HPDE6-E6E7 (cell line): ENCODE results near the gene LIPH.

Experiments
- DNase-seq: peaks from one replicate; pipeline ENCODE4 v3.0.0; 2011; ENCODE audit warnings: missing footprints; ENCODE audit errors: extremely low spot score

The LIPH gene

DNA sequence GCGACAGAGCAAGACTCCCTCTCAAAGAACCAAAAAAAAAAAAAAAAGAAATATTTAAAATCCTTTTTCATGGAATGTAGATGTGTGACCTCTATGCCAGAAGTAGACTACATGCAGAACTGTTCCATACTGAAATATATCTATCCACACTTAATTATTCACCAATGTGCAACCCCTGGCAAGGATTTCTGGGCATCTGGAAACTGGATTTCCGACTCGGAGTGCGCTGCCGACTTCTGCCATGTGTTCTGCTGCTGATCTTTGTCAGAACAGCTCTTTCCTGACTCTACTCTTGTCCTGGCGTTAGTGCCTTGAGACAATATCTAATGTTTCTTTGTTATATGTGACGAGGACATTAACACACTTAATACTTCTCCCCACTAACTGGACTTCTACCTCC, 11.7 kb downstream of the LIPH start:
- no peak for DNase-seq

DNA sequence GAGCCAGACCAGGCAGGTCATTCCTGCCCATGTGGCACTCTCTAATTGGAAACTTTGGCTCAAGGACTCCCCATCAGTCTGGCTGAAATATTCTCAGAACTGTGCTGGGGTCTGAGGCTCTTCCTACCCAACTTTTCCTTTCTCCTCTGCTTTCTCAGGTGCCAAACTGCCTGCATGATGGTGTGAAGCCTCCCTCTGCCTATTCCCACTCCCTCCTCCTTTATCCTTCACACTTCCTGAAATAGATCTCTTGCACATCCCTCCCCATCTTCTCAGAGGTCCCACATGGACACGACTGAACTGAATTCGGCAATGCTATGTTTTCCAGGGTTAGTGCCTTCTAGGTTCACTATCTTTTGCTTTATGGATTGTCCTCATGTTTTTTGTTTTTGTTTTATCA, 12.5 kb downstream of the LIPH start:
- no peak for DNase-seq

DNA sequence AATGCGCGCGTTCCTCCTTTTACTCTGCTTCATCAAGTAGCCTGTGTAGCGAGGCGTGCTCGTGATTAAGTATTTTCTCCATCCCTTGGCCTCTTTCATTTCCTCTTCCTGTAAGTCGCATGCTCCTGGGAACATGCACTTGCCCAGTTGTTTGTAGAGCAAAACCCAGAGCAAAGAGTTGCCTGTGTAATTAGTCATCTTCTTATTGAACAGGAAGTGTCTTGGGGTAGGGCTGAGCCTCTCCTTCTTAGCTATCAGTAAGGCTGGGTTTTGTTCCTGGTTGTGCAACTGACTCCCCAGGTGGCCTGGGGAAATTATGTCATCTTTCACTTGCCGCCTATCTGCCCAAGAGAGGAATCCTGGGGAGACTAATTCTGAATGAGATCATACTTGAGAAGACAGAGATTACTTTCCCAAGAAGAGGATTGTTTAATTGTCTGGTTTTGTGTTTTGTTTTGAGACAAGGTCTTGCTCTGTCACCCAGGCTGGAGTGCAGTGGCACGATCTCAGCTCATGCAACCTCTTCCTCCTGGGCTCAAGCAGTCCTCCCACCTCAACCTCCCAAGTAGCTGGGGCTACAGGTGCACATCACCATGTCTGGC, 14.9 kb downstream of the LIPH start:
- DNase-seq = peak; percentile 91

DNA sequence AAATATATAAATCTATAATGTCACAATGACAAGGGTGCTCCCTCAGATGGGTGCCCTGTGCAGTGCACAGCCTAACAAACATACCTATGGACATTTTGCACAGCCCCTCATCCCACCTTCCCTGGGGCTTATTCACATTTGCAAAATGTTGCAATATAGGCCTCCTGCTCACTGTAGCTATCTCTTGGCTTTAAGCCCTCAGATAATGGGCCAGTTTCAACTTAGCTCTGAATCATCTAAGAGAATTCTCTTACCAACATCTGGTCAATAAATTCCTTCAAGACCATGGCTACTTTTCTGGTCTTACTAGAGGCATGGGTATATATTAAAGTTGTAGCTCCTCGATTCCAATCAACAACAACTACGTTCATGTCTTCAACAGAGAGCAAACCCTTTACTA, 17.9 kb downstream of the LIPH start:
- no peak for DNase-seq

DNA sequence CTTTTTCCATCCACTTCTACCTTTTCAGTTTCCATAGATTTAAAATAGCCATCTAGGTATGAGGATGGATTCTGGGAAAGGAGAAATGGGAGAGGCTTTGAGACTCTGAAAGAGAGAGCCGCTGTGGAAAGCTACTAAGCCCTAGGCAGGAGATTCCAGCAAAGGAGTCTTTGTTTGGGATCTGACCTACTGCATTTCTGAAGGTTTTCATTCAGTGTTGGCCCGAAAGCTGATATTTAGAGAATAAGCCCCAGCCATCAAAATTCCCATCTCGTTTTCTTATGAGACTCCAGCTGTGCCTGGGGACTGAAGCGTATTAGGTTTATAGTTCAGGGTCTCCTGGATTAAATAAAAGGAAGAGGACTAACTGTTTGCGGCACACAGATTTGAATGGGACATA, 19.5 kb downstream of the LIPH start:
- DNase-seq = no peak

DNA sequence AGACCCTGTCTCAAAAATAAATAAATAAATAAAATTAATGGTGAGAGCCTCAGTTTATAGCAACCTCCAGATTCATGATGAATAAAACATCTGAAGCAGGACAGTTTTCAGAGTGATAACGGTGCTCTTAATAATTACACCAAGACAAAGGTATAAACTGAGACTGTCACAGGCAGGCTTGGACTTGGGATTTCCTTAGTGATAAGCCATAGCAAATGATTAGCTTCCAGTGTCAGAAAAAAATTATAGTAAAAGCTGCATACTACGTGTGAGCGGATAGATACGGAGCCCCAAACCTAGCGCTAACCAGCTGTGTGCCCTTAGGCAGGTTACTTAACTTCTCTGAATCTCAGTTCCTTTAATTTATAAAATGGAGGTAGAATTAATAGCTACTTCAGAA, 21.5 kb downstream of the LIPH start:
- no peak for DNase-seq

DNA sequence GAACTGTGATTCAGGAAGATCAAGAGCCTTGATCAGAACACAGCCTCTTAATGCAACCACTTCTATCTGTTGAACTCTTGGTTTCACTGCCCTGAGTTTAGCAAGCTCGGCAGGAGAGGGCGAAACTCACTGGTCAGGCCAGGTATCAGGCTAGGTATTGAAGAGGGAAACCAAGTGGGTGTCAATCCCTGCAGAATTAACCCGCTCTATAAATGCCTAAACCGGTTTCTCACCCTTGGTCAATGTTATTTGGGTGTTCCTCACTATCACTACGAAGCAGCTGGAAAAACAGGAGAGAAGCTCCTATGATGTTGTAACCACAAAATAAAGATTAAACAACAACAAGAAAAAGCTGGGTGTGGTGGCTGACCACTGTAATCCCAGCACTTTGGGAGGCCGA, 23.9 kb downstream of the LIPH start:
- no peak for DNase-seq

DNA sequence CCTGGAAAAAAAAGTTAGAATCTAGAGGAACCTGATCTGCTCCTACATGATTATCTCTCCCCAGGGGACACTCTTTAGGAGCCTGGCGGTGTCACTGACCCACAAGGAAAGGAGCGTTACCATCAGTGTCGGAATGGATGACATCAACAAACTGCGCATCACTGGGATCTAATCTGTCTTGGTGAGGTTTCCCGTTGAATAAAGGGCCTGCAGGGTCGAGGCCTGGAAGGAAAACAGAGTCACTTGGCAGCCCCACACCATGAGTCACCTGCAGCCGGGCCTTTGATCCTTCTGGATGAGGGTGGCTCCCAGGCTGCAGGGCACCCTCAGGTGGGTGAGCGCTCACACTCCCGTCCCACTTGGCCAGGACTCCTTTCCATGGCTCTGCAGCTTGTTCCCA, 25.0 kb downstream of the LIPH start:
- DNase-seq = no peak

DNA sequence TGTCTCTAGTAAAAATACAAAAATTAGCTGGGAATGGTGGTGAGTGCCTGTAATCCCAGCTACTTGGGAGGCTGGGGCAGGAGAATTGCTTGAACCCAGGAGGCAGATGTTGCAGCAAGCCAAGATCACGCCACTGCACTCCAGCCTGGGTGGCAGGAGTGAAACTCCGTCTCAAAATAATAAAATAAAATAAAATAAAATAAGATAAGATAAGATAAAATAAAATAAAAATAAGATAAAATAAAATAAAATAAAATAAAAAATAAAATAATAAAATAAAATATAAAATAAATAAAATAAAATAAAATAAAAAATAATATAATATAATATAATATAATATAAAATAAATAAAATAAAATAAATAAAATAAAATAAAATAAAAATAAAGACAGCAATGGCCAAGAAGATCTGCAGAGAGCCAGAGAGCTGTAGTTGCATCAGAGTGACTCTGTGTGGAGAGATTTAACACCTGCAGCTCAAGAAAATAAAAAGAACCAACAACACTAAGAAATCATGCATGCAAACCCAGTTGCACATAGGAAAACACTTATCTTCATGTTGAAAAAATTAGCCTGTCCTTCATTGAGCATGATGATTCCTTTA, 25.9 kb downstream of the LIPH start:
- no peak for DNase-seq

DNA sequence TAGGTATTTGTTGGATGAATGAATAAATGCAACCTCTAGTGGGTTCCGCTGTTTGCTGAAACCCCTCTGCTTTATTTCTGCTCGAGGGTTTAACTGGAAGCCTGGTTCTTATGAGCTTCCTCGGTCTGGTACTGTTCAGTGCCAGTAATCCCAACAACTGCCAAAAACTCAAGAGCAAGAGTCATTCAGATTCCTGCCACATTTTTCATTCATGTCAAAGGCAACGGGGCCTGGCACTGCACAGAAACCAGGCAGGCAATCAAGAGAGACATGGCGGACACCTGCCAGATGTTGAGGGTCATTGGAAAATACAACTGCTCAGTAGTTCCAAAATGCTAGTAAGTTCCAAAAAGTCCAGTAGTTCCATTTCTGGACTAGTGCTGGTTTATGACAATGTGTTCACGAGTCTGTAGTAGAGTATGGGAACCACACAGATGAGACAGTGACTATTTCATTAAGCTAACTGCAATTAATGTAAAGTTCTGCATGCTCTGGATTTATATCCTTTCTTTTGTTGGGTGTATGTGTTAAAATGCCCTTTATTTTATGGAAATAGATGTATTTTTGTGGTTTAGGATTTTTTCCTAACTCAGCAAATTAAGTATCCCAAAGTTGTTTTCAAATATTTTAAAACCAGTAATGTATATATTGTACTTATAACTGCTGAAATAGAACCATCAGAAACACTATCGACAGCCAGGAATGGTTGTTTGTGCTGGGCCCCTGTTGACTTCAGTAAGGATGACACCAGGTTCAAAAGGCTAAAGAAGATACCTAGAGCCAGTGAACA, 30.8 kb downstream of the LIPH start:
- no peak for DNase-seq

DNA sequence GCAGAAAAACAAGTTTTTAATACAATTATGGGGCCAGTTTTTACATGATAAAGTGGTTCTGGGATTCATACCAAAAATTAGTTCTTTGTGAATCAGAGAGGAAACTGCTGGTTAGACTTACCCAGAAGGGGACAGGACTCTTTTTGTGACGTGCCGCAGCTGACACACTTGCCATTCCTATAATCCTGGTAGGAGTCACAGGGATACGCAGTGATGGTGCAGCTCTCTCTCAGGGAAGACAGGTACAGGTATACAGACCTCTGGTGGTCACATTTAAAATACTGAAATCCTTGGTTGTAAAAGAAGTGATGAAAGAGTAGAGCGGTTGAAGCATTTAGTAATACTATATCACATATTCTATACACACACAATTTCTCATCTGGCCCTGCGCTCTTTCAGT, 33.4 kb downstream of the LIPH start:
- no peak for DNase-seq

DNA sequence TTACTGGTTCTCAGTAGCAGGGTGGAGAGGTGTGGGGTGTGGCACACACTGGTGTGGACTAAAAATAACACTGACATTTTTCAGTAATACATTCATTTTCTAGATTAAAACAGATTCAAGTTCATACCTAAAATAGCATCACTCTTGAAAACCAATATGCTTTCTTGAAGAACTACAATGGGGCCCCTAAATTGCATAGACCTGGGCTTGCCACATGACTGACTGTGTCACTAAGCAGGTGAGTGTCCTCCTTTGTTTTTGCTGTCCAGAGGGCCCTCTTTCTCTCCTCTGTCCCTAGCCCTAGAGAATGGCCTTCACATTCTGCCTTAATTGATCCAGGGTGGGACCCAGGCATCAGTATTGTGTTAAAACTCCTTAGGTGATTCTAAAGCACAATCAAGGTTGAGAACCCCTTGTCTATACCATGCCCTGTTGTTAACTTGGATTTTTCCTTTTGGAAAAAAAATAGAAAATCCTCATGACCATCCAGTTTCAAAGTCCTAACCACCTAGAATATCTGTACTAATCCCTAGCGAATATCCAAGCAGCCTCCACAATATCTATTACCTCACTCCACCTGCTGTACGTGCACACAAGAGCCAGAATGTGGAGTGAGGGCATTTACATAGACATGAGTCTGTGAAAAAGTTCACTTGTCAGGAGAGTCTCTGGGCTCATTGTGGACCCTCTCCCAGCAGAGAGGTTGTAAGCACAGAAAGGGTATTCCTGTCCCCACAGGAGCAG, 34.8 kb downstream of the LIPH start:
- DNase-seq = no peak

DNA sequence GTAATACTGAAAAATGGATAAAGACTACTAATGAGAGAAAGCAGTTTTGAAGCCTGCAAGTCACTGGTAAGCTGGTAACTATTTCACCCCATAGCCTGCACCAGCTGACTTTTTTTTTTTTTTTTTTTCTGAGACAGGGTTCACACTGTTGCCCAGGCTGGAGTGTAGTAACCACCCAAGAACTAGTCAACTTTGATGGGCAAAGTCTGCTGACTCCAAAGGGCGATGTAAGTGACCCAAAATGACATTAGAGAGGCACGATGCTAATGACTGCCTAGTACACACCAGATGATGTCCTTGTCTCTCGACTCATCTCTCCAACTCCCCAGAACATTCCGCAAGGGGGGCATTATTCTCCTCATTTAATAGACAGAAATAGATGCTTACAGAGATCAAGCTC, 40.7 kb downstream of the LIPH start:
- no peak for DNase-seq

DNA sequence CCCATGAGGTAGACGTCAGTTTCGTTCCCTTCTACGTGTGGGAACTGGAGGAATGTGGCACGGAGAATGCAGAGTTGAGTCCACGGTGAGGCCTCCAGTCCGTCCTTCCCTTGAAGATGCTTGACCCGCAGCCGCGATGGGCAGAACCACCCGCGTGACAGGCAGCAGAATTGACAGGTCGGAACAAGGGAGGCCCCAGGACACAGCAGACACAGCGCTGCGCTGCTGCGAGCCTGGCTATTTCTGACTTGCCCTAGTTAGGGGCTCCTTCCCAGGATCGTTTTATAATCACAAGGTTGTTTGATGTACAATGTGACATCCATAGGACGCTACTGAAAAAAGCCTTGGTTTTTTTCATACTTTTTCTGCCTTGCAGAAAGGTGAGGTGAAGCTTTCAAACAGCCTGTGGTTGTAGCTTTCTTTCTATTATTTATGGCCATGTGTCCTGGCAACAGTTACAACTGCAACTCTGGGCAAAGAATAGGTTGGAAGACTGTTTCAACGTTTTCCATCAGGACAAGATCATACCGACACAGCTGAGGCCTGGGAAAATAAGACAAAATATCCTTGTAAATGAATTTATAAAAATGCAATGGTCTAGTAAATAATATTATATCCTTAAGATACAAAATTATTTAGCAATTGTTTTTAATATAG, 43.9 kb downstream of the LIPH start:
- DNase-seq = no peak

DNA sequence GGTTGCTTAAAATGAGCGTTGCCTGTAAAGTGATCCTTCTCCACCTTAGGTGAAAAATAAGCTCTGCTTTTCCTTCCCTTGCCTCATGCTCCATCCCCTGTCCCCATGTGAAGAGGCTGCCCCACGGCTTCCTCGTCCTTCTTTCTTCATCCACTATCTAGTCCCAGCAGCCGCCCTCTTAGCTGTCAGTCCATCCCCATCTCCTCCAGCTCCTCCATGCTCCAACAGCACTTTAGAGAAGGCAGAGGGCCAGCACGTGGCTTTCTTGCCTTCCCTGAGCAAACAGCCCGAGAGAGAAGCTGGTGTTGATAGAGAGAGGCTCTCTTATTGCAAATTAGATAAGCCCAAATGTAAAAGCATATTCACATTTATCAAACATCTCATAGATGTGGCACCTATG, 44.5 kb downstream of the LIPH start:
- DNase-seq = no peak

DNA sequence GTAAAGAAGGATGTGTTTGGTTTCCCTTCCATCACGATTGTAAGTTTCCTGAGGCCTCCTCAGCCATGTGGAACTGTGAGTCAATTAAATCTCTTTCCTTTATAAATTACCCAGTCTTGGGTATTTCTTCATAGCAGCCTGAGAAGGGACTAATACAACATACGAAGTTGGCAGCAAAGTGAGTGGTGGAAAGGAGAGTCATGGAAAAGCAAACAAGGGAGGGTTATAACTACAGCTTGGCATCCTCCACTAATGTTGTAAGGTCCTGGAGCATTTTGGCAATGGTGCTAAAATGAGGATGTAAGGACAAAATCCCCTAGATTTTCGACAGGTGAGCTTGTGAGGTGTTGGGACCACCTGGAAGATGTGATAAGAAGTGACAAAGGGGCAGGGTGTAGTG, 47.8 kb downstream of the LIPH start:
- no peak for DNase-seq

DNA sequence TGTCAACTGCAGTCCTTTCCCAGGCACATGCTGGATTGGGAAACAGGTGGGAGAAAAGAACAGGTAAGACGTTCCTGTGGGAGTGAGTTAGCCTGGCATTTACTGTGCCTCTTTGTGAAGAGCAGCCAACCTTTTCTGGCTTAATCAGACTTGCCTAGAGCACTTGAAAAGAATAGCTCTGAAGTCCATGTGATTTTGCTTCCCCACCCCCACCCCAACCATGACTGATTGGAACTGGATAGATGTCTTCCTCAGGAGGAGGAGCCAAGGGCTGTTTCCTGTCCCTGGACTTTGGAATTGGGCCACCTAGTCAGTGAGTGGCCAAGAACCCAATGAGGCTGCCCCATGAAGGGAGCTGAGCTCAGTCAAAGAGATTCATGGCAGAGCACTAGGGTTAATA, 48.9 kb downstream of the LIPH start:
- DNase-seq = no peak

DNA sequence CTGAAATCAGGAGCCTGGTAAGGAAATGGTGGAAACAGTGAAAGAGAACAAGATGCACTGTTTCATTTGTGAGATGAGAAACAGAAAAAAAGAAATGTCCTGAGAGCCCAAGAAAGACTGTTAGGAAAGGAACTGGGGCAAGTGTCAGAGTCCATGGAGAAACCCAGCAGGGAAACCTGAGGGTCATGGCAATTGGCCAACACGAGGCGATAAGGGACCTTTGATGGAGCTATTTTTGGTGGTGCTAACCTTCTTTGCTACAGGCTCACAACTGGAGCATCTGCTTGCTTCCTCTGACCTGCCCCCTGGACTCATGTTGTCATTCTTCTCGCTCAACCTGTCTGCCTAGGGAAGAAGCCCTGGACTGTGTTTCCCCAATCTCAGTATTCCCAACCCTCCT, 49.4 kb downstream of the LIPH start:
- no peak for DNase-seq

DNA sequence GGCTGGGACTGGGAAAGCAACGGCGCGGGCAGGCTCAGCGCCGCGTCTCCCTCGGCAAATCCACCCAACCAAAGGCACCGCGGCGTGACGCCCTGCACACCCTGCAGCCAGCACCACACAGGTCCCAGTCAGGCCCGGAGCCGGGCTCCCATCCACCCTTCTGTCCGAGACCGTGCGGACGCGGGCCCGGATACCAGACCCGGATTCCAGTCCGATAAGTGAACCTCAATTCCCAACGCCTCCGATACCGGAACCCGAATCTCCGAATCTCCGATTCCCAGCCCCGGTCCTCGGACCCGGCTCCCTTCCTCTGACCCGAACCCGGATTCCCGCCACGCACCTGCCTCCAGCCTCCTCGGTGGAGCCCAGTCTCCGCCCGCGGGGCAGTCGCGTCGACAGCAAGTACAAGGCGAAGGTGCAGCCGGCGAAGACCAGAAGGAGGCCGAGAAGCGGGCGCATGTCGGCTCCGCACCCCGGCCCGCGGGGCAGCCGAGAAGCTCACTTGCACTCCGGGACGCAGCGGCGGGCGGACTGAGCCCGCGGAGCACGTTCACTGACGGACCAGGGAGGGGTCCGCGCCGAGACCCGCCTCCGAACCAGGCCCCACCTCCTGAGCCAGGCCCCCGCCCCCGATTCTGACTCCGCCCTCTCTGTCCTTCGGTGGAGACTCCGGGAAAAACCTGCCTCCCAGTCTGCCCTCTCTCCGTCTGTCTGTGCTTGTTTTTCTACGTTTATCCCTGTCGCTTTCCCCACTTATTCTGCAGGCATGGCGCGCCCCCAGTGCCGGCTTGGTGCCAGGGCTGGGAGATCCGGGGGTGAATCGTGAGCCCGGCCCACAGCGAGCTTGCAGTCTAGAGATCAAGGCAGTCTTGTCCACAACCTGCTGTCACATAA, 53.6 kb downstream of the LIPH start, which contains the start of gene TMEM41A:
TSS of gene TMEM41A (minus strand) at position 533 of the 894 bp plus-strand sequence. CDS start at position 459, 74 bp downstream.
- peak; percentile 94 for DNase-seq

DNA sequence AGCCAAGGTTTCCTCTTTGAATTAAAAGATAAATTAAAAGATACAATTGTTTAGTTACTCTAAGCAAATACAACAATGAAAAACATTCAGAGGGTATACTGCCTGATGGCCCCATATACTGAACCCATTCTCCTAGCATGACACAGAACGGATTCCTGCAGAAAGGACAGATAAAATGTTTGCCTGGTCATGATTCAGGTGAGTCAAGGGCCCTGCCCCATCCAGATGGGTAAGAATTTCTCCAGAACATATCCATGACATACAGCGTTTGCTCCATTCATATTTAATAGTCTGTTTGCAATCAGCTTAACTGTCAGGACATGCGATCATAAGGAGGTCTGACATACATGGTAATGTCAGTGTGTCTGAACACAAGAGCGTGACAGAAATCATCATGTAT, 62.1 kb downstream of the LIPH start:
- DNase-seq = no peak

DNA sequence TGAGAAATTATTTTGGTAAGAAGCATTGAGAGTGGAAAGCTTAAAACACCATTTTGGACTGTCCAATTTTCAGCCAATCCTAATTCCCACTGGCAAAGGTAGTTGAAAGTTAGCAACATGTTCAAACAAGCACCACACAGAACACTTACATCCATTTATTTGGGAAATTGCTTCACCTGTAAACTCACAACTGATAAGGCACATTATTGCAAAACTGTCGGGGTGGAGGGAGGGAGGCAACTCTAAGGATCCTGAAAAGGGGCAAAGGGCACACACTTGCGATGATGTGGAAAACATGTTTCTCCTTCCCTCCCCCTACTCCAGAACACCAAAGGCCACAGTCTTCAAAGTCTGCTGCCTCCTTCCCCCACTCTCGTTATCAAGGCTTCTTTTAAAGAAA, 62.9 kb downstream of the LIPH start:
- DNase-seq = no peak
